ENCODE measurements around the gene MS4A10.

- TF ChIP-seq TAF1 (IDR thresholded peaks at IDR 0.05; ENCODE audit: borderline replicate concordance, low read depth, low read length) (no peak), USF2 (IDR thresholded peaks at IDR 0.05; ENCODE audit: borderline replicate concordance, low read depth, low read length) (no peak), CBX3 (IDR thresholded peaks at IDR 0.05; ENCODE audit: borderline replicate concordance, low read depth) (no peak), ZNF24 (IDR thresholded peaks at IDR 0.05) (no peak), RAD51 (IDR thresholded peaks at IDR 0.05) (no peak), POLR2A (IDR thresholded peaks at IDR 0.05; ENCODE audit: low read depth, low read length) (no peak), SIN3A (IDR thresholded peaks at IDR 0.05; ENCODE audit: low read depth, low read length) (no peak), CHD1 (IDR thresholded peaks at IDR 0.05; ENCODE audit: low read depth, low read length) (no peak), PRDM15 (CRISPR knock-in tag; IDR thresholded peaks at IDR 0.05) (no peak), ZNF274 (IDR thresholded peaks at IDR 0.05; ENCODE audit: insufficient read depth, insufficient read length) (no peak)
These were observed 40.7 kb downstream of the MS4A10 start for GRCh38 chr11:60825790-60826189.
